Loucy (cell line): ENCODE data around the gene PTPN3.
A peak's percentile ranks its signal among the peaks of the same experiment; 100 is the strongest.

Experiments used
- H2AFZ ChIP-seq: fragments of 200-600 bp; sonication (generic); 2 replicates; pipeline ENCODE4 v1.6.0; 2016; ENCODE audit warnings: antibody characterized with exemption, mild to moderate bottlenecking, low read length, moderate library complexity
- H3F3A ChIP-seq: fragments of 200-600 bp; 2 replicates; pipeline ENCODE4 v1.6.0; 2016; ENCODE audit warnings: antibody characterized with exemption, low read depth, mild to moderate bottlenecking
- H3K27me3 ChIP-seq: fragments of 200-600 bp; sonication (generic); 2 replicates; pipeline ENCODE4 v1.6.1; 2014; ENCODE audit warnings: low read length, mild to moderate bottlenecking; ENCODE audit not compliant: insufficient read depth, poor library complexity, severe bottlenecking
- H3K36me3 ChIP-seq: fragments of 200-600 bp; sonication (generic); 2 replicates; pipeline ENCODE4 v1.6.1; 2016; ENCODE audit warnings: low read length; ENCODE audit not compliant: insufficient read depth
- H3K4me1 ChIP-seq: fragments of 200-600 bp; sonication (generic); 2 replicates; pipeline ENCODE4 v1.5.1; 2014; ENCODE audit warnings: low read length, mild to moderate bottlenecking; ENCODE audit not compliant: insufficient read depth, poor library complexity, severe bottlenecking
- H3K4me2 ChIP-seq: fragments of 200-600 bp; sonication (generic); 2 replicates; pipeline ENCODE4 v1.6.0; 2014; ENCODE audit warnings: antibody characterized with exemption, low read length, low read depth, mild to moderate bottlenecking; ENCODE audit not compliant: poor library complexity, severe bottlenecking
- H3K4me3 ChIP-seq: fragments of 200-600 bp; sonication (generic); 2 replicates; pipeline ENCODE4 v1.5.1; 2014; ENCODE audit warnings: low read length, mild to moderate bottlenecking, mixed read lengths; ENCODE audit not compliant: poor library complexity, severe bottlenecking
- H3K79me2 ChIP-seq: fragments of 200-600 bp; sonication (generic); 2 replicates; pipeline ENCODE4 v1.6.1; 2014; ENCODE audit warnings: low read length; ENCODE audit not compliant: insufficient read depth
- H3K9ac ChIP-seq: fragments of 200-600 bp; sonication (generic); 2 replicates; pipeline ENCODE4 v1.6.0; 2014; ENCODE audit warnings: mild to moderate bottlenecking, low read depth, low read length, moderate library complexity; ENCODE audit not compliant: poor library complexity, severe bottlenecking
- H3K9me2 ChIP-seq: fragments of 200-600 bp; sonication (generic); replicated peaks from 2 replicates; pipeline ENCODE4 v1.6.1; 2016; ENCODE audit warnings: low read depth, low read length, mixed read lengths
- H3K9me3 ChIP-seq: fragments of 200-600 bp; sonication (generic); 2 replicates; pipeline ENCODE4 v1.6.1; 2014; ENCODE audit warnings: mild to moderate bottlenecking, antibody characterized with exemption, low read length, low read depth; ENCODE audit not compliant: insufficient read depth
- H4K20me1 ChIP-seq: fragments of 200-600 bp; sonication (generic); 2 replicates; pipeline ENCODE4 v1.6.0; 2014; ENCODE audit warnings: antibody characterized with exemption, low read length, mild to moderate bottlenecking; ENCODE audit not compliant: insufficient read depth, poor library complexity, severe bottlenecking
- CTCF ChIP-seq: fragments of 200-600 bp; sonication (generic); conservative IDR thresholded peaks from 2 replicates; pipeline ENCODE4 v1.5.1; 2014; ENCODE audit warnings: mild to moderate bottlenecking, antibody characterized with exemption, low read length
- EZH2phosphoT487 ChIP-seq: fragments of 200-600 bp; IDR thresholded peaks from 2 replicates; pipeline ENCODE4 v1.6.1; 2018; ENCODE audit warnings: antibody characterized with exemption, mild to moderate bottlenecking, moderate library complexity, borderline replicate concordance

Gene PTPN3

GRCh38 chr9:109442716-109443115 is 55.4 kb downstream of the PTPN3 start:
- Histone ChIP-seq H3K9me3 (no peaks in the 10 kb centered on the region), H3K36me3 (no peaks in the 10 kb centered on the region), H3K9me2 (no peaks in the 10 kb centered on the region), H3K79me2 (no peaks in the 10 kb centered on the region), H3K4me1 (peaks cover 33% of the 10 kb centered on the region), H4K20me1 (no peaks in the 10 kb centered on the region), H3K27me3 (no peaks in the 10 kb centered on the region), H3K4me3 (no peak overlapping the region), H3F3A (no peaks in the 10 kb centered on the region), H2AFZ (no peak overlapping the region), H3K4me2 (no peak overlapping the region), H3K9ac (no peak overlapping the region)
- TF ChIP-seq CTCF (no peak), EZH2phosphoT487 (no peak)

- no peaks in the 10 kb centered on the region for H3F3A ChIP-seq
- H3K79me2 ChIP-seq: no peaks in the 10 kb centered on the region
- peak overlapping the region; percentile 30 for H3K4me3 ChIP-seq
- no peaks in the 10 kb centered on the region for H4K20me1 ChIP-seq
- TF ChIP-seq EZH2phosphoT487: no peak
- TF ChIP-seq CTCF: peak; percentile 18; the same call in 1 of the 2 replicates
- H3K9ac ChIP-seq: no peak overlapping the region
- no peak overlapping the region for H2AFZ ChIP-seq
- peaks cover 19% of the 10 kb centered on the region for H3K4me1 ChIP-seq
- no peaks in the 10 kb centered on the region for H3K36me3 ChIP-seq
- no peaks in the 10 kb centered on the region for H3K27me3 ChIP-seq
- H3K9me2 ChIP-seq: no peaks in the 10 kb centered on the region
- peak overlapping the region; percentile 57 for H3K4me2 ChIP-seq
- H3K9me3 ChIP-seq: no peaks in the 10 kb centered on the region
Observed at GRCh38 chr9:109441296-109441695, 56.8 kb downstream of the PTPN3 start.

GRCh38 chr9:109440797-109441287 is 57.3 kb downstream of the PTPN3 start:
- Histone ChIP-seq H2AFZ (no peak overlapping the region; the same call in 1 of the 2 replicates), H3K4me3 (peak overlapping the region; percentile 31), H3K4me1 (peaks cover 17% of the 10 kb centered on the region), H3K36me3 (no peaks in the 10 kb centered on the region), H3K9me3 (no peaks in the 10 kb centered on the region), H3F3A (no peaks in the 10 kb centered on the region), H3K4me2 (peak overlapping the region; percentile 57), H3K9me2 (no peaks in the 10 kb centered on the region), H4K20me1 (no peaks in the 10 kb centered on the region), H3K9ac (no peak overlapping the region), H3K79me2 (no peaks in the 10 kb centered on the region), H3K27me3 (no peaks in the 10 kb centered on the region)
- TF ChIP-seq CTCF (peak; percentile 86), EZH2phosphoT487 (no peak)
